ENCODE results near the gene TXNRD1.

TXNRD1 gene

GRCh38 chr12:104304261-104305009 is 88.9 kb downstream of the TXNRD1 start:
- TF ChIP-seq GATA1 (IDR thresholded peaks at IDR 0.05; ENCODE audit: low read depth, low read length) (no peak), POLR2A (IDR thresholded peaks at IDR 0.05; ENCODE audit: low read length) (no peak)
- no peak for DNase-seq

DNA sequence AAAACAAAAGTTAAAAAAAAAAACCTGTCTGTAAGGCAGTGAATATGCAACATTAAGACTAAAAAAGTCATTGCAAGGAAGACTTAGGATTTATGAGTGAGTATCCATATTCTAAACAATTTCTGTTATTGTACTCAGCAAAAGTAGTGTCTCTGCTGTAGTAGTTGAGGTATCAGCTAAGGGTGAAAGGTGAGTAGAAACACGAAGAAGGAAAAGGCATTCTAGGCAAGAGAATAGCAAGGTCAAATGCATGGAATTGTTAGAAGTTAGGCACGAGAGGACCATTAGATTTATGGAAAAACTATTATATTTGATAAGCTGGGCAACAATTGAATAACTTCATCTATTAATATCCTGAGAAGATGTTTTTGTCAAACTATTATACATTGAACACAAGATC is 89.8 kb downstream of the TXNRD1 start:
- no peak for DNase-seq
- TF ChIP-seq POLR2A (IDR thresholded peaks at IDR 0.05; ENCODE audit: low read length) = no peak
- no peak for TF ChIP-seq GATA1 (IDR thresholded peaks at IDR 0.05; ENCODE audit: low read depth, low read length)

DNA sequence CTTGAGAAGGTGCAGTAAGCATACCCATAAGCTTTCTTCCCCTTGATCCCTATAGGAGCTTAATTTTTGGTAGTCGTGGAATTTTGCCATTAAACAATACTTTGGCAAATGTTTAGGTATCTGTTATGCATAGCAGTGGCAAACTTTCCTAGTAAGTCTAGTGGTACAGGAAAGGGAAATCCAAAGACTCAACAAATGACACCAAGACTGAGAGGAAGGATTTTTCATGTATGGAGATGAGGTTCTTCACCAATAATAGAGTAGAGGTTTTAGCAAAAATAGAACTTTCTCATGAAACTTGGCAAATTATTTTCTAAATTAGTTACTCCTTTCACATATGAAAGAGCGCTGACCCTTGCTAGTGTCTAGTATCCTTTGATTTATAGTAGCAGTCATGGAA is 90.8 kb downstream of the TXNRD1 start:
- DNase-seq = no peak
- TF ChIP-seq GATA1 (IDR thresholded peaks at IDR 0.05; ENCODE audit: low read depth, low read length) (no peak), POLR2A (IDR thresholded peaks at IDR 0.05; ENCODE audit: low read length) (no peak)

GRCh38 chr12:104306943-104307654 is 91.5 kb downstream of the TXNRD1 start:
- DNase-seq = no peak
- TF ChIP-seq GATA1 (IDR thresholded peaks at IDR 0.05; ENCODE audit: low read depth, low read length) (no peak), POLR2A (IDR thresholded peaks at IDR 0.05; ENCODE audit: low read length) (no peak)

GRCh38 chr12:104307655-104308000 is 92.0 kb downstream of the TXNRD1 start:
- TF ChIP-seq POLR2A (IDR thresholded peaks at IDR 0.05; ENCODE audit: low read length) = no peak
- TF ChIP-seq GATA1 (IDR thresholded peaks at IDR 0.05; ENCODE audit: low read depth, low read length) = no peak

GRCh38 chr12:104309446-104309993 is 93.9 kb downstream of the TXNRD1 start:
- no peak for DNase-seq
- no peak for TF ChIP-seq POLR2A (IDR thresholded peaks at IDR 0.05; ENCODE audit: low read length)
- TF ChIP-seq GATA1 (IDR thresholded peaks at IDR 0.05; ENCODE audit: low read depth, low read length) = no peak

More at GRCh38 chr12:104307655-104308000, 92.0 kb downstream of the TXNRD1 start:
- no peak for DNase-seq

DNA sequence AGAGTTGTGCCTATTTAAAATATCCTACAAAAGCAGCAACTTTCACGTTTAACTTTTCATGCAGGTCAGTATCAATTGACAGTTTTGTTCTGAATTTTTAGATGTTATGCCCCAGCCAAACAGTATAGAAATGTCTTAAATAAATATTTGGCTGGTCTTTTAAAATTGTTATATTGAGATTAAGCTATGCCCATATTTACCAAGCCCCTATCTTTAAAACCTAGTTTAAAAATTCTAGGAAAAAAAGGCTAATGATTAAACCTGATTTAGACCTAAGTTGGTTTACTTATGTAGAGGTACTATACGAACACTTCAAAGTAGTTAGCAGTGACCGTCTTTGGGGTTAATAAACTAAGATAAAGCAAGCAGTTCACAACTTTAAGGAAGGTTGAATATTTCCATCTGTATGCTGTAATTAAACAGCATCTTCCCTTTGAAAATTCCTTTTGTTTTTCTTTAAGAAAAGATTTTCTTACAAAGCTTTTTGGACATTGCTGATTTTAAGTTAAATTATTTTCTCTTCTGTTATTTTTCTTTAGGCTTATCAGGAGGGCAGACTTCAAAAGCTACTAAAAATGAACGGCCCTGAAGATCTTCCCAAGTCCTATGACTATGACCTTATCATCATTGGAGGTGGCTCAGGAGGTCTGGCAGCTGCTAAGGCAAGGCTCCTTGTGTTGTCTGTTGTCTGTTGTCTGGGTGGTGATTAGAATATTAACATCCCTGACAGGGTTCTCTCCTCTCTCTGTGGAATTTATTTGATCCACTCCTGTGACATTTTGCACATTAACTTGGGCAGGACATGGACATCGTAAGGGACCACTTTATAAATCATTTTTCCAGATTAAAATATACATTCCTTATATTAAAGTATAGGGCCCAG is 95.4 kb downstream of the TXNRD1 start:
- DNase-seq = peak; percentile 22 to 69
- no peak for TF ChIP-seq GATA1 (IDR thresholded peaks at IDR 0.05; ENCODE audit: low read depth, low read length)

GRCh38 chr12:104312202-104312601 is 96.6 kb downstream of the TXNRD1 start:
- TF ChIP-seq POLR2A (IDR thresholded peaks at IDR 0.05; ENCODE audit: low read length) (no peak), GATA1 (IDR thresholded peaks at IDR 0.05; ENCODE audit: low read depth, low read length) (no peak)
- DNase-seq = no peak

DNA sequence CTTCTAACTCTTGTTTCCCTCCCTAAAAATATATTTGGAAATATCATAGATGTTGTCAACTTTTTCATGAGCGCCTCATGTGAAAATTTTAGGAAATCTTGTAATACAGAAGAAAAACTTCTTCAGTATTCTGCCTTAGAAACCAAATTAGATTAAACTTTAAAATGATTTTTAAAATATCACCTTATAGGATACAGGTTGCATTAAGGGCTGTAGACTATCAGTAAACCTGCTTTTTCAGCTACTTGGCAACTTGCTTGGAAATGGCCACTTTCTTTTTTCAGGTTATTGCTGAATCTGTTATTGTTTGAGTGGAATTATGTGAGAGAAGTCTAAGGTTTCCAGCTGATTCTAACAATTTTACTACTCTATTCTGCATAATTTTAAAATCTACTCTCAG is 97.1 kb downstream of the TXNRD1 start:
- no peak for DNase-seq
- TF ChIP-seq GATA1 (IDR thresholded peaks at IDR 0.05; ENCODE audit: low read depth, low read length) (no peak), POLR2A (IDR thresholded peaks at IDR 0.05; ENCODE audit: low read length) (no peak)

DNA sequence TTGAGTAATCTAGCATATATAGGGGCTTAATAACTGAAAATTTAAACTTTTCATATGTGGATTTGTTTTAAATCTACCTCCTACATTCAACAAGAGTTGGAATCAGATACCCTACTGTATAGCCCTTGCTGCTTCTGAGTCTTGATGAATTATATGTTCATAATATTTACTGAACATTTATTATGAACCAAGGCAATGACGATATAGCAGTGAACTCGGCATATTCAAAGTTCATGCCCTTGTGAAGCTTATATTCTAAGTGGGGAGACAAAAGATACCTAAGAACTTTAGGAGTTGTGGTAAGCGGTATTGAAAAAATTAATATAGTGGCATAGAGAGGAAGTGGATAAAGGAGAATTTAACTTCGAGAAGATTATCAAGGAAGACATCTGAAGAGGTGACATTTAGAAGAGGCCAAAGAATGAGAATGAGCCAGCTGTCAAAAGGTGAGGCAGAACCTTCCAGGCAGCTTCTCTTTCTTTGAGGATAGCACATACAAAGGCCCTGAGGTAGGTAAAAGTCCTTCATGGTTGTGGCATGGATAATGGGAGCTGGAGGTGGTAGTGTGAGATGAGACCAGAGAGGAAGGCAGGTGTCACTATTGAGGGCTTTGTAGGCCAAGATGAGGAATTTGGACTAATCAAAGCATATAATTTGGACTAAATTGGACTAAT is 98.1 kb downstream of the TXNRD1 start:
- TF ChIP-seq GATA1 (IDR thresholded peaks at IDR 0.05; ENCODE audit: low read depth, low read length) = no peak
- TF ChIP-seq POLR2A (IDR thresholded peaks at IDR 0.05; ENCODE audit: low read length) = no peak
- no peak for DNase-seq

- DNase-seq = no peak
- TF ChIP-seq GATA1 (IDR thresholded peaks at IDR 0.05; ENCODE audit: low read depth, low read length) (no peak), POLR2A (IDR thresholded peaks at IDR 0.05; ENCODE audit: low read length) (no peak)
Measured at GRCh38 chr12:104314242-104314614, 98.6 kb downstream of the TXNRD1 start.

- no peak for TF ChIP-seq GATA1 (IDR thresholded peaks at IDR 0.05; ENCODE audit: low read depth, low read length)
- no peak for TF ChIP-seq POLR2A (IDR thresholded peaks at IDR 0.05; ENCODE audit: low read length)
- no peak for DNase-seq
Measured at GRCh38 chr12:104315326-104316224, 100.0 kb downstream of the TXNRD1 start.

All from erythroblast (primary cell).